Effector memory CD4-positive, alpha-beta T cell (primary cell): ENCODE measurements around the gene ZNF777.
"Not testable (repeated sequence)": the region's sequence is repeated elsewhere in the genome, so short reads cannot be mapped to it uniquely, and the experiment has no call there.

Experiments used
- DNase-seq, 3 donors: peaks; one replicate each; pipeline ENCODE4 v3.0.0-alpha.2; 2020
- H3K27ac ChIP-seq: 2 replicates; pipeline ENCODE4 v1.7.0; 2013; ENCODE audit warnings: mild to moderate bottlenecking, low read length, moderate library complexity; ENCODE audit not compliant: insufficient read depth, poor library complexity, severe bottlenecking
- H3K27me3 ChIP-seq: replicated peaks from 2 replicates; pipeline ENCODE4 v1.7.0; 2013; ENCODE audit warnings: mild to moderate bottlenecking, low read length; ENCODE audit not compliant: insufficient read depth, control insufficient read depth, poor library complexity, severe bottlenecking
- H3K36me3 ChIP-seq: 2 replicates; pipeline ENCODE4 v1.7.0; 2013; ENCODE audit warnings: mild to moderate bottlenecking, low read length, moderate library complexity; ENCODE audit not compliant: control insufficient read depth, insufficient read depth
- H3K4me1 ChIP-seq: 2 replicates; pipeline ENCODE4 v1.7.0; 2013; ENCODE audit warnings: low read length, mild to moderate bottlenecking; ENCODE audit not compliant: control insufficient read depth, insufficient read depth, poor library complexity, severe bottlenecking
- H3K4me3 ChIP-seq: 2 replicates; pipeline ENCODE4 v1.7.0; 2013; ENCODE audit warnings: low read length, low read depth, mild to moderate bottlenecking; ENCODE audit not compliant: insufficient read depth, poor library complexity, severe bottlenecking
- H3K9me3 ChIP-seq: 2 replicates; pipeline ENCODE4 v1.7.0; 2013; ENCODE audit warnings: mild to moderate bottlenecking, low read length, moderate library complexity; ENCODE audit not compliant: control insufficient read depth

The ZNF777 gene

DNA sequence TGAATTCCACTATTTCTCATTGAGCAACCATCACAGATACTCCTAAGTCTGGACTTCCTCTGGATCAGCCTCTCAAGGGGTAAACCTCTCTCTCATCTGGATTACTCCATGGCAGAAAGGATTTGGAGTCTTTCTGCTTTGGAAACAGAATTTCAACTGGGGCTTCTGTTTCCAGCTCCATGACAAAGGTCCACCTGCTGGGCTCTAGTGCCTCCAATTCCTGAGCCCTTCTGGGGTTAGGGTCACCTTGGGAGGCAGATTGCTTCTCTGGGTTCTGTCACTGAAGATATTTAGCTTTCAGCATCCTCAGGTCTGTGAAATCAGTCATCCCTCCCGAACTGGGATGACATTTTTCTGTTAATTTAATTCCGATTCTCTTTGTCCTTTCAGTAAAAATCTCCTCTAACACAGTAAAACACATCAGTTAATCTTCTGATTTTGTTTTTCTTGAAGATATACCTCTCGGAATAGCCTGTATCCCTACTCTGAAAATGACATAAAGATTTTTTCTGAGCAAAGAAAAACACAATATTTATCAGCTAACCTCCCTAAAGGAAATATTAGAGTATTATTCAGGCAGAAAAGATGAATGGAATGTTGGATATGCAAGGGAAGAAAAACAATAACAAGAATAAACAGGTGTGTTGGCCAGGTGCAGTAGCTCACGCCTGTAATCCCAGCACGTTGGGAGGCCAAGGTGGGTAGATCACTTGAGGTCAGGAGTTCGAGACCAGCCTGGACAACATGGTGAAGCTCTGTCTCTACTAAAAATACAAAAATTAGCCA lies 72.1 kb downstream of the ZNF777 start:
- H3K27me3 ChIP-seq, H3K4me3 ChIP-seq, H3K9me3 ChIP-seq, DNase-seq, H3K27ac ChIP-seq, H3K4me1 ChIP-seq, H3K36me3 ChIP-seq: not testable (repeated sequence)

DNA sequence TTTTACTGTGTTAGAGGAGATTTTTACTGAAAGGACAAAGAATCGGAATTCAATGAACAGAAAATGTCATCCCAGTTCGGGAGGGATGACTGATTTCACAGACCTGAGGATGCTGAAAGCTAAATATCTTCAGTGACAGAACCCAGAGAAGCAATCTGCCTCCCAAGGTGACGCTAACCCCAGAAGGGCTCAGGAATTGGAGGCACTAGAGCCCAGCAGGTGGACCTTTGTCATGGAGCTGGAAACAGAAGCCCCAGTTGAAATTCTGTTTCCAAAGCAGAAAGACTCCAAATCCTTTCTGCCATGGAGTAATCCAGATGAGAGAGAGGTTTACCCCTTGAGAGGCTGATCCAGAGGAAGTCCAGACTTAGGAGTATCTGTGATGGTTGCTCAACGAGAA lies 74.3 kb downstream of the ZNF777 start:
- H3K4me1 ChIP-seq, H3K27me3 ChIP-seq, H3K36me3 ChIP-seq, H3K27ac ChIP-seq, H3K4me3 ChIP-seq, H3K9me3 ChIP-seq, DNase-seq: not testable (repeated sequence)

DNA sequence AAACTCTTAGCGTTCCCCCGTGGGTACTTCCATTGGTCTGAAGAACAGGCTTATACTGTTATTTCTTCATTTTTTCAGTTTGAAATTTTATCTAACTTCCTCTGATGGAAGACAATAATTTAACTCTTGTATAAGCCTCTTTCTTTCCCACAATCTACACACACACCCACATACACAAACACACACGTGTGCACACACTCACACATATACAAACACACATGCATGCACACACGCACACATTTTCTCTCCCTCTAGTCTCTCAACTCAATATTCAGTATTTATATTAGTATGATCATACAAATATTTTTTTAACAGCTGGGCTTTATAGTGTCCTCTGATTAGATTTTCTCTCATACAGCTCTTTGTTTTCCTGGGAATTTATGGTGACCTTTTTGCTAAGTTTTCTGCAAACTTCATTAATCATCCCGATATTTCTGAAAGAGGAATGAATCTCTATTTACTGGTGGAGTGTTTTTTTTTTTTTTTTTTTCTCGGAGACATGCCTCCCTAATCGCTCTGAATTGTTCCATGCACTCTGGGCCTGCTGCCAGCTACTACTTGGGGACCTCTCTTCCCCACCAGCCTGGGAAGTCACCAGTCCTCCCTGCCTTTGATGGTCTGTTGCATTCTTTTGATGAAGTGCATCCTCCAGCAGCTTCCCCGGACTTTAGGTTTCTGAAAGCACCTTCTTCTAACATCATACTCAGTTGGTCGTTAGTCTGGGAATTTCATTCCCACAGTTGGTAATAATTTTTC lies 75.5 kb downstream of the ZNF777 start:
- Histone ChIP-seq H3K27ac (no peak overlapping the region), H3K4me3 (no peak overlapping the region), H3K9me3 (no peaks in the 10 kb centered on the region), H3K4me1 (no peaks in the 10 kb centered on the region), H3K36me3 (no peaks in the 10 kb centered on the region), H3K27me3 (no peaks in the 10 kb centered on the region)
- no peak for DNase-seq
